HEK293 (cell line): Measurements from ENCODE around the gene DMPK.

ENCODE experiments used
- CTCF ChIA-PET: fragments of 350-600 bp; formaldehyde crosslinking; extraction: SDS; loops from one replicate; lab custom pipeline; 2021; ENCODE audit warnings: antibody characterized with exemption; lab: Yijun Ruan, JAX
- POLR2A ChIA-PET: fragments of 300-600 bp; formaldehyde crosslinking; extraction: SDS; loops from one replicate; lab custom pipeline; 2020; ENCODE audit warnings: antibody characterized with exemption, inconsistent platforms; lab: Yijun Ruan, JAX
- H3K27ac ChIP-seq: fragments of 200-500 bp; sonication (Bioruptor generic); 2 replicates; pipeline ENCODE4 v1.5.1; 2014; ENCODE audit warnings: low read depth, low read length, control low read depth, inconsistent platforms; ENCODE audit errors: extremely low read depth
- H3K36me3 ChIP-seq, 2 experiments: fragments of 200-500 bp in 1 of 2; sonication (Bioruptor generic) in 1 of 2; 1 replicate in 1 of 2; 2 replicates in 1 of 2; pipeline ENCODE4 v1.5.1; 2014 to 2017; ENCODE audit warnings: inconsistent platforms in 2 of 2, low read length in 2 of 2; ENCODE audit not compliant: control insufficient read depth in 2 of 2, insufficient read depth in 1 of 2
- H3K4me1 ChIP-seq: fragments of 200-500 bp; sonication (Bioruptor generic); 2 replicates; pipeline ENCODE4 v1.5.1; 2014; ENCODE audit warnings: mild to moderate bottlenecking, low read length, inconsistent platforms; ENCODE audit not compliant: control insufficient read depth, insufficient read depth
- H3K4me3 ChIP-seq: 2 replicates; pipeline ENCODE4 v1.5.1; 2011; ENCODE audit warnings: low read depth, mild to moderate bottlenecking, control low read depth, low read length, moderate library complexity
- H3K9me3 ChIP-seq: fragments of 200-500 bp; sonication (Bioruptor generic); 2 replicates; pipeline ENCODE4 v1.5.1; 2014; ENCODE audit warnings: low read depth, low read length, inconsistent platforms; ENCODE audit not compliant: control insufficient read depth, insufficient read depth
- KLF17 ChIP-seq: fragments of 450-650 bp; formaldehyde crosslinking; IDR thresholded peaks from 2 replicates; pipeline ENCODE4 v1.5.1; 2016; ENCODE audit warnings: missing biosample characterization, missing genetic modification characterization
- KLF8 ChIP-seq: fragments of 450-650 bp; formaldehyde crosslinking; IDR thresholded peaks from 2 replicates; pipeline ENCODE4 v1.5.1; 2016; ENCODE audit warnings: missing biosample characterization, missing genetic modification characterization
- YY2 ChIP-seq: fragments of 450-650 bp; formaldehyde crosslinking; IDR thresholded peaks from 2 replicates; pipeline ENCODE4 v1.5.1; 2016; ENCODE audit warnings: missing biosample characterization, missing genetic modification characterization
- ZBTB7A ChIP-seq: fragments of 450-650 bp; formaldehyde crosslinking; IDR thresholded peaks from 2 replicates; pipeline ENCODE4 v1.5.1; 2016; ENCODE audit warnings: low read depth, missing biosample characterization, missing genetic modification characterization
- ZEB2 ChIP-seq: fragments of 450-650 bp; formaldehyde crosslinking; IDR thresholded peaks from 2 replicates; pipeline ENCODE4 v1.5.1; 2016; ENCODE audit warnings: missing biosample characterization, missing genetic modification characterization
- ZIC2 ChIP-seq: fragments of 450-650 bp; formaldehyde crosslinking; IDR thresholded peaks from 2 replicates; pipeline ENCODE4 v1.5.1; 2016; ENCODE audit warnings: missing biosample characterization, missing genetic modification characterization
- ZNF24 ChIP-seq: fragments of 450-650 bp; formaldehyde crosslinking; IDR thresholded peaks from 2 replicates; pipeline ENCODE4 v1.5.1; 2016; ENCODE audit warnings: missing biosample characterization, missing genetic modification characterization
- ZNF266 ChIP-seq: fragments of 450-650 bp; formaldehyde crosslinking; IDR thresholded peaks from 2 replicates; pipeline ENCODE4 v1.5.1; 2016; ENCODE audit warnings: missing biosample characterization, missing genetic modification characterization, low read depth
- ZNF292 ChIP-seq: fragments of 450-650 bp; formaldehyde crosslinking; IDR thresholded peaks from 2 replicates; pipeline ENCODE4 v1.5.1; 2016; ENCODE audit warnings: low read depth, missing biosample characterization, missing genetic modification characterization, borderline replicate concordance
- ZNF530 ChIP-seq: fragments of 450-650 bp; formaldehyde crosslinking; IDR thresholded peaks from 2 replicates; pipeline ENCODE4 v1.5.1; 2016; ENCODE audit warnings: low read depth, missing biosample characterization, missing genetic modification characterization
- ZNF555 ChIP-seq: fragments of 450-650 bp; formaldehyde crosslinking; conservative IDR thresholded peaks from 2 replicates; pipeline ENCODE4 v1.5.1; 2017; ENCODE audit warnings: missing biosample characterization, mild to moderate bottlenecking, missing genetic modification characterization, inconsistent platforms
- ZNF626 ChIP-seq: fragments of 450-650 bp; sonication (Bioruptor Pico); formaldehyde crosslinking; IDR thresholded peaks from 2 replicates; pipeline ENCODE4 v1.5.1; 2018; ENCODE audit warnings: missing biosample characterization, missing genetic modification characterization, inconsistent platforms
- ZNF768 ChIP-seq: fragments of 450-650 bp; formaldehyde crosslinking; IDR thresholded peaks from 2 replicates; pipeline ENCODE4 v1.5.1; 2018; ENCODE audit warnings: missing biosample characterization, mild to moderate bottlenecking, missing genetic modification characterization
- ZNF791 ChIP-seq: fragments of 450-650 bp; formaldehyde crosslinking; IDR thresholded peaks from 2 replicates; pipeline ENCODE4 v1.5.1; 2016; ENCODE audit warnings: missing biosample characterization, missing genetic modification characterization
- TF ChIP-seq, protein P1 (sequence below): fragments of 450-650 bp; formaldehyde crosslinking; IDR thresholded peaks from 2 replicates; pipeline ENCODE4 v1.5.1; 2016; ENCODE audit warnings: missing biosample characterization, missing genetic modification characterization

Gene DMPK

DNA sequence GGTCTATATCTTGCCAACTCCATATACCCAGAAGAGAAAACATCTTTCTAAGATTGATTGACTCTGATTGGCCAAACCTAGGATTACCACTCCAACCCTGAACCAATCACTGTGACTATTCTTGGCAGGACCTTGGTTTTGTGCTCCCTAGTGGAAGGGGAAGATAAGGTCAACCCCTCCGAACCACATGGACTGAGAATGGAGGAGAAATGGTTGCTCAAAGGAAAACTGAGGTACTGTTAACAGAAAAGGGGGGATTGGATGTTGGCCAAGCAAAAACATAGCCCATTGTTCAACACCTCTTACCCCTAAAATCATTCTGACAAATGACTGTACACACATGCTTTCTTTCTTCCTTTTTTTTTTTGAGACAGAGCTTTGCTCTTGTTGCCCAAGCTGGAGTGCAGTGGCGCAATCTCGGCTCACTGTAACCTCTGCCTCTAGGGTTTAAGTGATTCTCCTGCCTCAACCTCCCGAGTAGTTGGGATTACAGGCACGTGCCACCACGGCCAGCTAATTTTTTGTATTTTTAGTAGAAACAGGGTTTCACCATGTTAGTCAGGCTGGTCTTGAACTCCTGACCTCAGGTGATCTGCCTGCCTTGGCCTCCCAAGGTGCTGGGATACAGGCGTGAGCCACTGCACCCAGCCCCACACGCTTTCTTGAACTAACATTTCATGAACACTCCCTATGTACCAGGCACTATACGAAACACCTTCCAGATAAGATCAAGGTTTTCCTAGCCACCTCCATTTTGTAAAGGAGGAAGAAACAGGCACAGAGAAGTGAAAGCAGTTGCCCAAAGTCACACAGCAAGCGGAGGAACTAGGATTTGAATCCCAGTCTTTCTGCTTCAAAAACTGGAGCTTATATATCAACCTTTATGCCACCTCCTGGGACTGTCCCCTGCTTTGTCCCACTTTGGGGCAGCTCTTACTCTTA is 42.5 kb downstream of the DMPK start:
- Histone ChIP-seq H3K27ac (no peak overlapping the region), H3K4me3 (no peak overlapping the region), H3K4me1 (no peaks in the 10 kb centered on the region), H3K9me3 (no peaks in the 10 kb centered on the region), H3K36me3 (no peaks in the 10 kb centered on the region)
- TF ChIP-seq ZEB2 (tag by site-specific recombination) (no peak), ZNF768 (tag by site-specific recombination) (0 out of 2 replicates have a peak, but pooled peaks have one; percentile 23)
- CTCF ChIA-PET, result interaction anchor here (0.7 kb wide), 1 partner anchor 15 kb away, joined by 3 read pairs; no protein-coding TSS in a partner anchor
- POLR2A ChIA-PET, result interaction anchor here (0.5 to 1.1 kb wide), 4 partner anchors 9 to 35 kb away, joined by 3 to 7 read pairs (median 4); partner anchors contain the start of genes FBXO46 and SIX5

- TF ChIP-seq ZIC2 (no peak), KLF8 (tag by site-specific recombination) (no peak), ZNF555 (tag by site-specific recombination) (no peak), ZNF266 (no peak), ZNF791 (tag by site-specific recombination) (no peak), ZBTB7A (tag by site-specific recombination) (no peak), YY2 (tag by site-specific recombination) (no peak), ZNF530 (tag by site-specific recombination) (no peak), ZNF24 (tag by site-specific recombination) (no peak), ZNF626 (tag by site-specific recombination) (no peak), KLF17 (tag by site-specific recombination) (no peak), ZNF292 (tag by site-specific recombination) (no peak)
- TF ChIP-seq, protein P1, sequence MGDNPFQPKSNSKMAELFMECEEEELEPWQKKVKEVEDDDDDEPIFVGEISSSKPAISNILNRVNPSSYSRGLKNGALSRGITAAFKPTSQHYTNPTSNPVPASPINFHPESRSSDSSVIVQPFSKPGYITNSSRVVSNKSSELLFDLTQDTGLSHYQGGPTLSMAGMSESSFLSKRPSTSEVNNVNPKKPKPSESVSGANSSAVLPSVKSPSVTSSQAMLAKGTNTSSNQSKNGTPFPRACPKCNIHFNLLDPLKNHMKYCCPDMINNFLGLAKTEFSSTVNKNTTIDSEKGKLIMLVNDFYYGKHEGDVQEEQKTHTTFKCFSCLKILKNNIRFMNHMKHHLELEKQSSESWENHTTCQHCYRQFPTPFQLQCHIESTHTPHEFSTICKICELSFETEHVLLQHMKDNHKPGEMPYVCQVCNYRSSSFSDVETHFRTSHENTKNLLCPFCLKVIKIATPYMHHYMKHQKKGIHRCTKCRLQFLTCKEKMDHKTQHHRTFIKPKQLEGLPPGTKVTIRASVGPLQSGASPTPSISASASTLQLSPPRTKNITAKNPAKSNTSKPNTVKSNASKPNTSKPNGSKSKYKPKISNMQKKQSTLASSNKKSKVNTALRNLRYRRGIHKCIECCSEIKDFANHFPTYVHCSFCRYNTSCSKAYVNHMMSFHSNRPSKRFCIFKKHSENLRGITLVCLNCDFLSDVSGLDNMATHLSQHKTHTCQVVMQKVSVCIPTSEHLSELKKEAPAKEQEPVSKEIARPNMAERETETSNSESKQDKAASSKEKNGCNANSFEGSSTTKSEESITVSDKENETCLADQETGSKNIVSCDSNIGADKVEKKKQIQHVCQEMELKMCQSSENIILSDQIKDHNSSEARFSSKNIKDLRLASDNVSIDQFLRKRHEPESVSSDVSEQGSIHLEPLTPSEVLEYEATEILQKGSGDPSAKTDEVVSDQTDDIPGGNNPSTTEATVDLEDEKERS, result no peak
- Histone ChIP-seq H3K9me3 (no peaks in the 10 kb centered on the region), H3K4me1 (peaks cover 5% of the 10 kb centered on the region; the same call in 1 of the 2 replicates), H3K36me3 (no peaks in the 10 kb centered on the region; a peak in 1 of 3 replicates), H3K27ac (no peak within 1 kb of the TSS), H3K4me3 (no peak within 1 kb of the TSS)
- CTCF ChIA-PET, result interaction anchor here (0.6 to 0.7 kb wide), 2 partner anchors 9 to 96 kb away, joined by 3 read pairs; no protein-coding TSS in a partner anchor
- POLR2A ChIA-PET, result interaction anchor here (1.6 kb wide), 1 partner anchor 36 kb away, joined by 7 read pairs; the partner anchor contains the start of gene SIX5
Observed at GRCh38 chr19:45733160-45733810, 49.0 kb downstream of the DMPK start, which contains the start of gene MEIOSIN. Gene MEIOSIN, plus strand, starts transcription at chr19:45733439. Its CDS starts 1,938 bp downstream, at chr19:45735377.
